ENCODE data around the gene ADAMTS14. TPM values are rescaled to one million over a fixed set of nuclear protein-coding genes. Genes with fewer than 3 reads are reported as not detected.

ADAMTS14 gene
- polyA plus RNA-seq, 3 donors, result 0.05 TPM; not detected in 2

GRCh38 chr10:70776455-70777005 is 104.2 kb downstream of the ADAMTS14 start:
- intact Hi-C loops (cut with micrococcal nuclease), result no loop called here

GRCh38 chr10:70777063-70777875 is 105.0 kb downstream of the ADAMTS14 start:
- 95% methylated on average over 15 of the region's 18 CpGs for WGBS (ENCODE audit: insufficient coverage)
- no peak overlapping the region for H3K4me2 ChIP-seq (replicated peaks; ENCODE audit: extremely low read depth, low read length, poor library complexity, severe bottlenecking)
- no peak for TF ChIP-seq CTCF (IDR thresholded peaks at IDR 0.05)
- no peaks in the 10 kb centered on the region for H3K79me2 ChIP-seq (ENCODE audit: insufficient read depth, low read length)
- no peak overlapping the region for H3K9ac ChIP-seq (ENCODE audit: insufficient read depth, low read length, poor library complexity, severe bottlenecking)
- H3K4me1 ChIP-seq (ENCODE audit: control insufficient read depth in 1 of 2, insufficient read depth in 2 of 2, low read length in 2 of 2), result peaks cover 13 to 15% of the 10 kb centered on the region in 2 donors
- intact Hi-C loops (cut with micrococcal nuclease), result no loop called here
- no peak for DNase-seq
- no peak overlapping the region for H3K4me3 Mint-ChIP-seq
- H3K27me3 Mint-ChIP-seq (ENCODE audit: low read depth in 3 of 3), result peaks cover 0 to 2% (median 1%) of the 10 kb centered on the region in 3 donors
- no peaks in the 10 kb centered on the region for H3K27me3 ChIP-seq (ENCODE audit: control insufficient read depth in 2 of 2, insufficient read depth in 2 of 2, low read length in 2 of 2)
- H3K9me3 ChIP-seq (replicated peaks in 1 of 2; ENCODE audit: control insufficient read depth in 1 of 2, insufficient read depth in 1 of 2, low read length in 2 of 2), result no peaks in the 10 kb centered on the region
- H2AFZ ChIP-seq (ENCODE audit: insufficient read depth, low read depth, low read length, poor library complexity, severe bottlenecking), result no peak overlapping the region
- H3K36me3 ChIP-seq (replicated peaks in 1 of 2; ENCODE audit: control insufficient read depth in 1 of 2, insufficient read depth in 2 of 2, low read length in 2 of 2), result no peaks in the 10 kb centered on the region
- no peaks in the 10 kb centered on the region for H3K9me3 Mint-ChIP-seq
- H3K4me1 Mint-ChIP-seq, result peaks cover 15% of the 10 kb centered on the region
- H3K27ac Mint-ChIP-seq, result no peak overlapping the region
- no peaks in the 10 kb centered on the region for H3K36me3 Mint-ChIP-seq
- no peak overlapping the region for H3K27ac ChIP-seq (ENCODE audit: low read depth in 1 of 2, low read length in 2 of 2)
- no peak overlapping the region for H3K4me3 ChIP-seq (replicated peaks in 1 of 3; ENCODE audit: low read depth in 2 of 3, low read length in 3 of 3)
- H4K20me1 ChIP-seq (ENCODE audit: insufficient read depth, low read length), result no peaks in the 10 kb centered on the region

More at GRCh38 chr10:70776455-70777005, 104.2 kb downstream of the ADAMTS14 start:
- Mint-ChIP-seq H3K27ac (no peak overlapping the region), H3K9me3 (no peaks in the 10 kb centered on the region), H3K4me3 (no peak overlapping the region), H3K36me3 (no peaks in the 10 kb centered on the region), H3K4me1 (peaks cover 15% of the 10 kb centered on the region), H3K27me3 (ENCODE audit: low read depth in 3 of 3) (peaks cover under 1 to 2% (median 1%) of the 10 kb centered on the region in 3 donors)
- no peaks in the 10 kb centered on the region for H3K27me3 ChIP-seq (ENCODE audit: control insufficient read depth in 2 of 2, insufficient read depth in 2 of 2, low read length in 2 of 2)
- H4K20me1 ChIP-seq (ENCODE audit: insufficient read depth, low read length), result no peaks in the 10 kb centered on the region
- DNase-seq, result no peak
- no peak overlapping the region for H2AFZ ChIP-seq (ENCODE audit: insufficient read depth, low read depth, low read length, poor library complexity, severe bottlenecking)
- H3K36me3 ChIP-seq (replicated peaks in 1 of 2; ENCODE audit: control insufficient read depth in 1 of 2, insufficient read depth in 2 of 2, low read length in 2 of 2), result no peaks in the 10 kb centered on the region
- no peaks in the 10 kb centered on the region for H3K9me3 ChIP-seq (replicated peaks in 1 of 2; ENCODE audit: control insufficient read depth in 1 of 2, insufficient read depth in 1 of 2, low read length in 2 of 2)
- H3K27ac ChIP-seq (ENCODE audit: low read depth in 1 of 2, low read length in 2 of 2), result no peak overlapping the region
- no peak overlapping the region for H3K9ac ChIP-seq (ENCODE audit: insufficient read depth, low read length, poor library complexity, severe bottlenecking)
- H3K4me2 ChIP-seq (replicated peaks; ENCODE audit: extremely low read depth, low read length, poor library complexity, severe bottlenecking), result no peak overlapping the region
- no peaks in the 10 kb centered on the region for H3K79me2 ChIP-seq (ENCODE audit: insufficient read depth, low read length)
- H3K4me1 ChIP-seq (ENCODE audit: control insufficient read depth in 1 of 2, insufficient read depth in 2 of 2, low read length in 2 of 2), result peaks cover 13 to 15% of the 10 kb centered on the region in 2 donors
- WGBS (ENCODE audit: insufficient coverage), result 91% methylated on average over 7 of the region's 11 CpGs
- TF ChIP-seq CTCF (IDR thresholded peaks at IDR 0.05), result no peak
- H3K4me3 ChIP-seq (replicated peaks in 1 of 3; ENCODE audit: low read depth in 2 of 3, low read length in 3 of 3), result no peak overlapping the region
